ENCODE results near the gene SMAD3.

The SMAD3 gene

GRCh38 chr15:67127965-67128364, 62.6 kb downstream of the SMAD3 start:
- DNase-seq = no peak

- no peak for DNase-seq
Measured at GRCh38 chr15:67130166-67130565, 64.8 kb downstream of the SMAD3 start.

- no peak for DNase-seq
Measured at GRCh38 chr15:67130673-67131601, 65.5 kb downstream of the SMAD3 start.

GRCh38 chr15:67132276-67132675, 66.9 kb downstream of the SMAD3 start:
- DNase-seq = no peak

GRCh38 chr15:67133026-67133425, 67.6 kb downstream of the SMAD3 start:
- no peak for DNase-seq

- no peak for DNase-seq
Measured at GRCh38 chr15:67133738-67134066, 68.3 kb downstream of the SMAD3 start.

- no peak for DNase-seq
Measured at GRCh38 chr15:67134067-67134838, 68.9 kb downstream of the SMAD3 start.

GRCh38 chr15:67134871-67135492, 69.6 kb downstream of the SMAD3 start:
- no peak for DNase-seq

- no peak for DNase-seq
Measured at GRCh38 chr15:67135494-67135893, 70.1 kb downstream of the SMAD3 start.

GRCh38 chr15:67136802-67137201, 71.4 kb downstream of the SMAD3 start:
- no peak for DNase-seq

- no peak for DNase-seq
Measured at GRCh38 chr15:67137319-67137718, 71.9 kb downstream of the SMAD3 start.

- no peak for DNase-seq
Measured at GRCh38 chr15:67137951-67138848, 72.8 kb downstream of the SMAD3 start.

GRCh38 chr15:67138891-67139855, 73.8 kb downstream of the SMAD3 start:
- no peak for DNase-seq

GRCh38 chr15:67140078-67140833, 74.9 kb downstream of the SMAD3 start:
- no peak for DNase-seq

- DNase-seq = no peak
Measured at GRCh38 chr15:67142092-67142766, 76.8 kb downstream of the SMAD3 start.

GRCh38 chr15:67142767-67143100, 77.3 kb downstream of the SMAD3 start:
- no peak for DNase-seq

- no peak for DNase-seq
Measured at GRCh38 chr15:67143646-67144045, 78.2 kb downstream of the SMAD3 start.

GRCh38 chr15:67144609-67145311, 79.4 kb downstream of the SMAD3 start:
- no peak for DNase-seq

GRCh38 chr15:67145312-67145610, 79.9 kb downstream of the SMAD3 start:
- no peak for DNase-seq

- DNase-seq = no peak
Measured at GRCh38 chr15:67145710-67146109, 80.3 kb downstream of the SMAD3 start.
